KBM-7 (cell line): ENCODE data around the gene CEMP1.
A peak's percentile ranks its signal among the peaks of the same experiment; 100 is the strongest.

Source experiments
- DNase-seq: peaks from one replicate; pipeline ENCODE4 v3.0.0-alpha.2; 2015
- in situ Hi-C: fragments of 300-500 bp; cut with MboI; formaldehyde crosslinking; loops from 2 replicates; pipeline ENCODE4 v1.14.3; 2020; ENCODE audit warnings: low sequenced_read_pairs, low pct_unique_long_range_greater_than_20kb, mixed read lengths

Gene CEMP1

DNA sequence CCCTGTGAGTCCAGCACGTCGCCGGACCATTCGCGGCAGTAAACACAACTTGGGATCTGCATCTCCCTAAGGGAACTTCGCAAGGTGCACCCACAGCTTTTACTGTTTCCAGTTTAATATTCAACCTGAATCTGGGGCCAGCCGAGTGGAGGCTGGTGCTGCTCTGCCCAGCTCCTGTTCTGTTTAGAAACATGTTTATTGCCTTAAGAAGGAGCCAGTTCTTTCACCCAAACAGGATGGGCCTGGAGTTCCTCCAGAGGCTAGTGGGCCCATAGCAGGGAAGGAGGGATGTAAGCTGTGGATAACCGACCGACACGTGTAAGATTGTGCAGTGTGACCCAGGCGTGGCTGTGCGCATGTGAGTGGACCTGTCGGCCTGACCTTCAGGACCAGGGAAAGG, 38.9 kb downstream of the CEMP1 start:
- DNase-seq: no peak
- in situ Hi-C loops: no loop called here

DNA sequence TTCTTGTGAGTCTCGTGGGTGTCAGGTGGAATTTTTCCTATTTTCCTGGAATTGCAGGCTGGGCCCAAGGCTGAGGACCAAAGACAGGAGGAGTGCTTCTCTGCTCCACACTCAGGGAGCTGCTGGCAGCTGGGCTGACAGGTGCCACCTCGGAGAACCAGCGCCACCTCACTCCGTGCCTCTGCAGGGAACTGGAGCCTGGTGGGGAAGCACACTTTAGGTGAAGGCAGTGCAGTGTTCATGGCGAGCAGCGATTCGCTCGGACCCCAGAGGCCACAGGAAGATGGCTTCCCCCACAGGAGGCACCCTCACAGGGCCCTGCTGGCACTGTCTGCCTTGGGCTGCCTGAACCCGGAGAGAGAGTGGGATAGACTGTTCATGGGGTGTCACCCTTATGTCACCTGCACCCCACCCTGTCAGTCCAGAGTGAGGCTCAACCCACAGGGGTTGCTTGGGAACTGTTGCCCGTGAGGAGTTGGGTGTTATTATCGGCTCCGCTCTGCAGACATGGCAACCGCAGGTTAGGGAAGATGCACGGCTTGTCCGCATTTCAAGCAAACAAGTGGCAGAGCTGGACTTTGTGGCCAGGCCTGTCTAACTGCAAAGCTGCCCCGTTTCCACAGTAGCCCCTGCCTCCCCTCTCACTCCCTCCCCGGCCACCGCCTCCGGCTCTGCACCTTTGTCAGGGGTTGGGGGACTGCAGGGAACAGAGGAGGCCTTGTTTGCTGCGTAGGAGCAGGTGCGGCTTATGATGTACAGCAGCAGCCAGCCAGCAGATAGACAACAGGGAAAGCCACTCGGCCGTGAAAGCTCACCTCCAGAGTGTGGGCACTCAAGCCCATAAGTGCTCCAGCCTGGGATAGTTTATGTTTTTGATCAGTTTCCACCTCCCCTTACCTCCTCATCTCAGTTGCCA, 40.8 kb downstream of the CEMP1 start:
- in situ Hi-C loops: no loop called here
- DNase-seq: no peak

DNA sequence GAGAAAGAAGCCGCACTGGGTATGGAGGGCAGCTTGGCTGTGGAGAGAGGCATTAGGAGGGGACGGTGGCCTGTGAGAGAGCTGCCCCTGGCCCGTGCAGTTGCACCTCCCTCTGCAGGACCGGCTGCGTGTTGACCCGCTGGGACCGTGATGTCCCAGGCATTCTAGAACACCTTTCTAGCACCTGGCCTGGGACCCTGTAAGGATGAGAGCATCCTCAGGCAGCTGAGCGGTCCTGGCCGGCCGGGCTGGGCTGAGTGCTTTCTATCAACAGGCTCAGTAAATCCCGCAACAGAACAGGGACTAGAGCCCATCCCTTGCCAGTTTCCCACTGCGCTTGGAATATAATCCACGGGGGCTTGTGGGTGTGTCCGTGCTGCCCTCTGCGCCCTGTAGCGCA, 41.6 kb downstream of the CEMP1 start:
- in situ Hi-C loops: no loop called here
- no peak for DNase-seq

DNA sequence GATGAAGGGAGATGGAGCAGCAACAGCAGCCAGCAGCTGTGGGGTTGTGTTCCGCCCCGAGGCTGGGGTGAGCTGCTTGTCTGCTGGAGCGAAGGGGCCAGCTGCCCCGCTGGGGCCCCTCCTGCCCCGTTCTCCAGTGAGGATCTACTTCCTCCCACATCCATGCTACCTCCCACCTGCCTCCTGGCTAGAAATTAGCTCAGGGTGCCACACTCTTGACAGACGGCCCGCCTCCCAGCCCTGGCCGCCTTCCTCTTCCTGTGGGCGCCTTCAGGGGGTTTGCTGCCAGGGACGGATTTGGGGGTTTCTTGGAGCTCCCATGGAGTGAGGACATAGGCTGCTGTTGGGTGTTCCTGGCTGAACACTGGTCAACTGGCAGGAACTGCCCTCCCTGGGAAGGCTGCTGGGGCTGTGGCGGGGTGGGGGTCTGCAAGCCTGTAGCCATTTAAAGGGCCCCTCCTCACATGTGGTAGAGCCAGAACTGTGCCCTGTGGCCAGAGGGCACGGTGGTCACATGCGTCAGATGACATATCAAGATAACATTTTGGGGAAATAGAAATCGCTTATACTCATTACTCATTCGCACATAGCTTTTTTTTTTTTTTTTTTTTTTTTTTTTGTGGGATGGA, 43.2 kb downstream of the CEMP1 start:
- in situ Hi-C loops: no loop called here
- DNase-seq: peak; percentile 77

- in situ Hi-C loops: no loop called here
- no peak for DNase-seq
Measured at GRCh38 chr16:2487517-2487842, 43.7 kb downstream of the CEMP1 start.

GRCh38 chr16:2486645-2487516, 44.3 kb downstream of the CEMP1 start:
- DNase-seq: peak; percentile 48
- in situ Hi-C loops: no loop called here

- in situ Hi-C loops: no loop called here
Measured at GRCh38 chr16:2485811-2486507, 45.2 kb downstream of the CEMP1 start.

DNA sequence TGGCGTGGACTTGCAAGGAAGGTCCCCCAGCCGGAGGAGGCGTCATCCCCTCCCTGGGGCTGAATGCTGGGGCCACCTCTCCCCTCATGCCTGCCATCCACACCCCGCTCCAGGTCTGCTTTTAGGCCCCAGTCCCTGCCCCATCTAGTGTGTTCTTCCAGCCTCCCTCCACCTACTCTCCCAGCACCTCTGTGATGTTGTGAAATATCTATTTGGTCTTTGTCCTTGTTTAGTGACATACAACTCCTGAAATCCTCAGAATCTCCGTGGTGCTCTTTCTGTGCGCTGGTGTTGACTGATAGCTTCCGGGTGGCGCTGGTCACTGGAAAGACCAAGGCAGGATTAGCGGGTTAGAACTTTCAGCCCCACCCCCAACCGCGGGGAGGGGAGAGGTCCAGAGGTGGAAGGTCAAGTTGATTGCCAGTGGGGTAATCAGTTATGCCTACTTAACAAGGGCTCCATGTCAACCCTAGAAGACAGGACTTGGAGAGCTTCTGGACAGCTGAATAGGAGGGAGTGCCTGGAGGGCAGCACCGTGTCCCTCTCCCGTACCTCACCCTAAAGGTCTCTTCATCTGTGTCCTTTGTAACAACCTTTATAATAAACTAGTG, 46.2 kb downstream of the CEMP1 start:
- no peak for DNase-seq
- in situ Hi-C loops: no loop called here

More at GRCh38 chr16:2485811-2486507, 45.2 kb downstream of the CEMP1 start:
- DNase-seq: no peak

DNA sequence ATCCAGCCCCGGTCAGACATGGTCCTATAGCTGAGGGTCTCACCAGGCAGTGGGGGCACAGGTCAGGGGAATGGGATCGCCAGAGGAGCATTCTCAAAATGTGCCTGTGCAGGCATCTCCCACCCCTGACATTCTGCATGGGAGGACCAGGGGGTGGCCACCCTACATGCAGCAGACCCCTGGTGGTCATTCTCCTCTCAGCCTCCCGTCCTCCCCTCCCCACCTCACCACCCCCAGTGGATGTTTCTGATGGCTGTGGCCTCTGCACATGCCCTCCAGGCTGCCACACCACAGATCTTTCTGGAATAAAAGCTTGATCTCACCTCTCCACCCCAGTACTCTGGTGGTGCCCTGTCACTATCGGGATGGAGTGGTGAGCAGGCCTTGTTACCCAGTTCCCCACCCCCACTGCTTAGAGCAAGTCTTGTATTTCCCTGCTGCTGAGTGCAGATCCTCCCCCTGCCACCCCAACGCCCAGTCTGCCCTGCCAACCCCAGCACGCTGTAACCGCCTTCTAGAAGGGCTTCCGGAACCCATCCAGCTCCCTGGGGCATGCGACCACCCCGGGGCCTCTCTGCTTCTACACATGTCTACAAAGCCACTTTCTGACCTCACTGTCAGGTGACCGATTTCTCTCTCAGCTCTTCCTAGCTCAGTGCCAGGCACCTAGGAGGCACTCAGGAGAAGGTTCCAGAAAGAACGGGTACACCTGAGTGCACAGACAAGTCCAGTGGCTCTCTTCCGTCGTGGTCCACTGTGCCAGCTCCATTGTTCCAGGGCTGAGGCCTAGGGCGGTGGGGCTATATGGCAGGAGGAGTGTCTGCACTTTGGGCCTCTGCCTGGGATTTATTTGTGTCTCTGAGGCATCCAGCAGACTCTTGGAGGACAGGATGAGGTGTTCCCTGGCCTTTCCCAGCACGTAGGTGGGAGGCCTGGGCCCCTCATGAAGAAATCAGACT, 47.0 kb downstream of the CEMP1 start:
- in situ Hi-C loops: no loop called here
- DNase-seq: no peak

GRCh38 chr16:2482708-2483534, 48.3 kb downstream of the CEMP1 start:
- no peak for DNase-seq
- in situ Hi-C loops: no loop called here

- in situ Hi-C loops: no loop called here
- DNase-seq: no peak
Measured at GRCh38 chr16:2482249-2482648, 49.0 kb downstream of the CEMP1 start.

DNA sequence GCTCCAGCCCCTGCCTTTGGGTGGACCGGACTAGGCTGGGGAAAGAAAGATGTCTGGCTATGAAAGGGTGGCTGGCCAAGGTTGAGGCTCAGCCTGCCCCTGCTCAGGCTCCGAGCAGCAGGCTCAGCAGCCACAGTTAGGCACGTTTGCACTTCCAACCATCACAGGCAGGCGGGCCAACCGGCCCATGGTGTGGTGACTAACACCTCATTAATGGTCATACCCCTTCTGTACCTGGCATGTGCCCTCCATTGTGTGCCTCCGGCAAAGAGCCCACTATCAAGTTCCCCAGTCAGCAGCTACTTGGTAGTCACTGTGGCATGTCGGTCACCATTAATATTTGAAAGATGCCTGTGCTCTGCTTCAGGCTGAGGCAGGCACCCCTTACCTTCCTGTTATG, 49.5 kb downstream of the CEMP1 start:
- in situ Hi-C loops: no loop called here
- no peak for DNase-seq

GRCh38 chr16:2480948-2481347, 50.3 kb downstream of the CEMP1 start:
- in situ Hi-C loops: no loop called here
- no peak for DNase-seq
